Ishikawa (cell line): ENCODE data around the gene SEL1L3.

Experiments used
- CEBPB ChIP-seq: IDR thresholded peaks from 2 replicates; pipeline ENCODE4 v1.6.1; 2012
- CREB1 ChIP-seq: IDR thresholded peaks from 2 replicates; pipeline ENCODE4 v1.6.1; 2012; ENCODE audit warnings: low read depth
- EGR1 ChIP-seq: IDR thresholded peaks from 2 replicates; pipeline ENCODE4 v1.6.1; 2012
- EP300 ChIP-seq: IDR thresholded peaks from 2 replicates; pipeline ENCODE4 v1.6.1; 2012; ENCODE audit warnings: borderline replicate concordance
- FOXM1 ChIP-seq: IDR thresholded peaks from 2 replicates; pipeline ENCODE4 v1.6.1; 2012; ENCODE audit warnings: low read depth, borderline replicate concordance
- MAX ChIP-seq: IDR thresholded peaks from 2 replicates; pipeline ENCODE4 v1.6.1; 2012
- NFIC ChIP-seq: IDR thresholded peaks from 2 replicates; pipeline ENCODE4 v1.6.1; 2012
- RAD21 ChIP-seq: IDR thresholded peaks from 2 replicates; pipeline ENCODE4 v1.6.1; 2012; ENCODE audit warnings: low read depth
- REST ChIP-seq: IDR thresholded peaks from 2 replicates; pipeline ENCODE4 v1.6.1; 2012; ENCODE audit warnings: low read depth, mild to moderate bottlenecking
- TAF1 ChIP-seq: IDR thresholded peaks from 2 replicates; pipeline ENCODE4 v1.6.1; 2012; ENCODE audit warnings: low read depth, mild to moderate bottlenecking
- TCF12 ChIP-seq: IDR thresholded peaks from 2 replicates; pipeline ENCODE4 v1.6.1; 2012; ENCODE audit warnings: low read depth
- TEAD4 ChIP-seq: IDR thresholded peaks from 2 replicates; pipeline ENCODE4 v1.6.1; 2012
- USF1 ChIP-seq: IDR thresholded peaks from 2 replicates; pipeline ENCODE4 v1.6.1; 2012
- YY1 ChIP-seq: IDR thresholded peaks from 2 replicates; pipeline ENCODE4 v1.6.1; 2012; ENCODE audit warnings: low read depth
- ZBTB7A ChIP-seq: IDR thresholded peaks from 2 replicates; pipeline ENCODE4 v1.6.1; 2012; ENCODE audit warnings: low read depth

Gene SEL1L3

DNA sequence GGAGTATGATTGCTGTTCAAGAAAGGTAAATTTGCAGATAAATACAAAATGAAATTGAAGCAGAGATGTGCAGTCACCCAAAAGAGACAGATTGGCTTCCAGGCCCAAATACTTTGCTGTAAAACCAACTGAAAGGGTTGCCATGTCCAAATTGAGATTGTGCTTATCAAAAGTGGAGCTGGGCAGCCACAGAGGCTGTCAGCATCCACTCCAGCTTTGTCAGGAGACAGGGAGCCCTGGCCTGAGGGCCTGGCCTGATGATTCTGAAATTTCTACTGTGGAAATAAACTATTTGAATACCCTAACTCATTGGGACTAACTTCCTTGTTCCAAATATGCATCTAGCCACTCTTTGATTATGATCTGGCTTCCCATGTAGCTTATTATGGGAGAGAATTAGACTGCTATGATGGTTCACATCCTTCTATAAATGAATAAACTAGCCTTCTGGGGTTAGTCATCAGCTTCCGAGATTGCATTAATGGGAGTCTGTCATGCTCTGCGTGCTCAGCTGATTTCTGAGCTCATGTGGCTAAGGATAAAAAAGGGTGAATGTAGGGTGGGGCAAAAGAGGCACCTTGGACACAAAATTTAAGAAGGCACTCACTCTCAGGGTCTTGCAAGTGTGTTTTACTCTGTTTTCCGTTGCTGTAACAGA, 158.9 kb downstream of the SEL1L3 start:
- TF ChIP-seq REST (no peak), TEAD4 (no peak), RAD21 (no peak), TCF12 (no peak), USF1 (no peak), CREB1 (no peak), CEBPB (no peak), EGR1 (no peak), TAF1 (no peak), ZBTB7A (no peak), YY1 (no peak), EP300 (no peak), FOXM1 (no peak), MAX (no peak)

DNA sequence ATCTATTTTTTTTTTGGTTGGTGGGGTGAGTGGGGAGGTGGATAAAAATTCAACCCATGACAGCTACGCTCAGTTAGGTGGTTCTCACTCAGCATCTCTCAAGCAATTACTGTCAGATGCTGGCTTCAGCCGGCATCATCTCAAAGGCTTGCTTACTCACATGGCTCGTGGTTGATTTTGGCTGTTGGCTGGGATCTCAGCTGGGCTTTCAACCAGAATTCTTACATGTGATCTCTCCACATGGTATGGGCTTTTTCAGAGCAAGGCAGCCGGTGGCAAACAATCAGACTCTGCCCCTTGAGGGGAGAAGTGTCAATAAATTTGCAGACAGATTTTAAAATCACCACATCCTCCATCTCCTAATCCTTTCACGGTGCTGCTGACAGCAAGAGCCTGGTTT, 159.9 kb downstream of the SEL1L3 start:
- TF ChIP-seq ZBTB7A: no peak
- TF ChIP-seq YY1: no peak
- TF ChIP-seq NFIC: no peak
- no peak for TF ChIP-seq REST
- no peak for TF ChIP-seq MAX
- TF ChIP-seq TCF12: no peak
- TF ChIP-seq EP300: no peak
- no peak for TF ChIP-seq CREB1
- TF ChIP-seq EGR1: no peak
- TF ChIP-seq TAF1: no peak
- no peak for TF ChIP-seq FOXM1

- TF ChIP-seq ZBTB7A (no peak), YY1 (no peak), REST (no peak), TEAD4 (no peak), RAD21 (no peak), CEBPB (no peak), TCF12 (no peak), EP300 (no peak), FOXM1 (no peak), MAX (no peak)
Observed at GRCh38 chr4:25700661-25701060, 162.1 kb downstream of the SEL1L3 start.

GRCh38 chr4:25697516-25697915, 165.3 kb downstream of the SEL1L3 start:
- TF ChIP-seq MAX (no peak), ZBTB7A (no peak), TAF1 (no peak), RAD21 (no peak), CREB1 (no peak), TCF12 (no peak), USF1 (no peak), CEBPB (no peak), NFIC (no peak), TEAD4 (no peak), REST (no peak), YY1 (no peak), FOXM1 (no peak), EP300 (no peak), EGR1 (no peak)
